ENCODE measurements around the gene BCAS3. TPM values are rescaled to one million over a fixed set of nuclear protein-coding genes. Genes with fewer than 3 reads are reported as not detected.
A peak's percentile ranks its signal among the peaks of the same experiment; 100 is the strongest.

BCAS3 gene
- total and polyA plus RNA-seq, 4 donors = 5.8 to 24.6 (median 10.1) TPM

DNA sequence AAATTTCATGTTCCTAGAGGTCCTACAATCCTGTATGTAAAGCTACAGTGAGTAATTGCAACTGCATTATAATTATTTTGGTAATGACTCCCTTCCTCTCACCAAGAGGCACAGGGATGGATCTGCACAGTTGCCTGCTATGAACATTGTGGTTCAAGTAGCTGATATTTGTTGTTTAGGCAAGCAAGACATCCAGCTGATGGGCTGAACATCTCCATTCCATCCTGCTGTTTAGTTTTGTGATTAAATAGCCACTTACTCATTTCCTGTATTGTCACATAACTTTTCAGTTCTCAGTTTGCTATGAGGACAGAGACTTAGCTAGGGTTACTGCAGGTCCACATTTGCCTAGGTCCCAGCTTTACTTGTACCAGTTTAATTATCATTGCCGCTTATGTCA is 540.8 kb downstream of the BCAS3 start:
- Histone ChIP-seq H3K36me3 (ENCODE audit: control insufficient read depth in 4 of 4, insufficient read depth in 3 of 4, low read depth in 1 of 4, low read length in 3 of 4) (no peaks in the 10 kb centered on the region), H3K9me3 (ENCODE audit: control insufficient read depth in 4 of 4, low read length in 3 of 4) (no peaks in the 10 kb centered on the region), H3K4me1 (ENCODE audit: control insufficient read depth in 4 of 4, insufficient read depth in 4 of 4, low read length in 3 of 4) (peaks cover 0 to 1% (median 0%) of the 10 kb centered on the region in 4 donors), H3K9ac (ENCODE audit: low read depth in 1 of 2, low read length in 2 of 2) (no peak overlapping the region), H3K27me3 (ENCODE audit: control insufficient read depth in 4 of 4, insufficient read depth in 4 of 4, low read length in 3 of 4) (no peaks in the 10 kb centered on the region), H3K4me3 (ENCODE audit: low read depth in 1 of 3, low read length in 3 of 3) (no peak overlapping the region), H3K27ac (ENCODE audit: low read depth in 1 of 2, low read length in 2 of 2) (peak overlapping the region; percentile 19 to 56)
- 95% methylated on average over 1 of the region's 1 CpG for WGBS
- TF ChIP-seq RXRA (IDR thresholded peaks at IDR 0.05) (no peak), SP1 (IDR thresholded peaks at IDR 0.05) (no peak), EGR1 (IDR thresholded peaks at IDR 0.05; ENCODE audit: low read depth in 2 of 2) (no peak), HNF4G (IDR thresholded peaks at IDR 0.05) (no peak), RAD21 (IDR thresholded peaks at IDR 0.05) (no peak), YY1 (IDR thresholded peaks at IDR 0.05) (no peak), GABPA (IDR thresholded peaks at IDR 0.05 in 1 of 2, conservative IDR thresholded peaks at IDR 0.05 in 1 of 2) (no peak), FOXA2 (IDR thresholded peaks at IDR 0.05) (no peak), NR2F2 (IDR thresholded peaks at IDR 0.05) (no peak), HNF4A (conservative IDR thresholded peaks at IDR 0.05) (no peak), ATF3 (IDR thresholded peaks at IDR 0.05) (no peak), CTCF (IDR thresholded peaks at IDR 0.05; ENCODE audit: low read depth, low read length, missing input control) (no peak), JUND (IDR thresholded peaks at IDR 0.05) (no peak), FOXA1 (IDR thresholded peaks at IDR 0.05) (no peak)
- TF ChIP-seq, protein P1, sequence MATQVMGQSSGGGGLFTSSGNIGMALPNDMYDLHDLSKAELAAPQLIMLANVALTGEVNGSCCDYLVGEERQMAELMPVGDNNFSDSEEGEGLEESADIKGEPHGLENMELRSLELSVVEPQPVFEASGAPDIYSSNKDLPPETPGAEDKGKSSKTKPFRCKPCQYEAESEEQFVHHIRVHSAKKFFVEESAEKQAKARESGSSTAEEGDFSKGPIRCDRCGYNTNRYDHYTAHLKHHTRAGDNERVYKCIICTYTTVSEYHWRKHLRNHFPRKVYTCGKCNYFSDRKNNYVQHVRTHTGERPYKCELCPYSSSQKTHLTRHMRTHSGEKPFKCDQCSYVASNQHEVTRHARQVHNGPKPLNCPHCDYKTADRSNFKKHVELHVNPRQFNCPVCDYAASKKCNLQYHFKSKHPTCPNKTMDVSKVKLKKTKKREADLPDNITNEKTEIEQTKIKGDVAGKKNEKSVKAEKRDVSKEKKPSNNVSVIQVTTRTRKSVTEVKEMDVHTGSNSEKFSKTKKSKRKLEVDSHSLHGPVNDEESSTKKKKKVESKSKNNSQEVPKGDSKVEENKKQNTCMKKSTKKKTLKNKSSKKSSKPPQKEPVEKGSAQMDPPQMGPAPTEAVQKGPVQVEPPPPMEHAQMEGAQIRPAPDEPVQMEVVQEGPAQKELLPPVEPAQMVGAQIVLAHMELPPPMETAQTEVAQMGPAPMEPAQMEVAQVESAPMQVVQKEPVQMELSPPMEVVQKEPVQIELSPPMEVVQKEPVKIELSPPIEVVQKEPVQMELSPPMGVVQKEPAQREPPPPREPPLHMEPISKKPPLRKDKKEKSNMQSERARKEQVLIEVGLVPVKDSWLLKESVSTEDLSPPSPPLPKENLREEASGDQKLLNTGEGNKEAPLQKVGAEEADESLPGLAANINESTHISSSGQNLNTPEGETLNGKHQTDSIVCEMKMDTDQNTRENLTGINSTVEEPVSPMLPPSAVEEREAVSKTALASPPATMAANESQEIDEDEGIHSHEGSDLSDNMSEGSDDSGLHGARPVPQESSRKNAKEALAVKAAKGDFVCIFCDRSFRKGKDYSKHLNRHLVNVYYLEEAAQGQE (IDR thresholded peaks at IDR 0.05) = no peak
- TF ChIP-seq, protein P2, sequence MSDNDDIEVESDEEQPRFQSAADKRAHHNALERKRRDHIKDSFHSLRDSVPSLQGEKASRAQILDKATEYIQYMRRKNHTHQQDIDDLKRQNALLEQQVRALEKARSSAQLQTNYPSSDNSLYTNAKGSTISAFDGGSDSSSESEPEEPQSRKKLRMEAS (IDR thresholded peaks at IDR 0.05) = no peak
- DNase-seq (ENCODE audit: low spot score) = no peak

- no peaks in the 10 kb centered on the region for H3K27me3 ChIP-seq (ENCODE audit: control insufficient read depth in 4 of 4, insufficient read depth in 4 of 4, low read length in 3 of 4)
- no peaks in the 10 kb centered on the region for H3K9me3 ChIP-seq (ENCODE audit: control insufficient read depth in 4 of 4, low read length in 3 of 4)
- TF ChIP-seq RXRA (IDR thresholded peaks at IDR 0.05) = peak in 1 of 2 donors; percentile 19
- TF ChIP-seq HNF4G (IDR thresholded peaks at IDR 0.05) = no peak
- H3K9ac ChIP-seq (ENCODE audit: low read depth in 1 of 2, low read length in 2 of 2) = no peak overlapping the region
- H3K36me3 ChIP-seq (ENCODE audit: control insufficient read depth in 4 of 4, insufficient read depth in 3 of 4, low read depth in 1 of 4, low read length in 3 of 4) = no peaks in the 10 kb centered on the region
- H3K4me3 ChIP-seq (ENCODE audit: low read depth in 1 of 3, low read length in 3 of 3) = no peak overlapping the region
- peaks cover 0 to 1% (median 0%) of the 10 kb centered on the region in 4 donors for H3K4me1 ChIP-seq (ENCODE audit: control insufficient read depth in 4 of 4, insufficient read depth in 4 of 4, low read length in 3 of 4)
- WGBS = 89% methylated on average over 3 of the region's 3 CpGs
- DNase-seq (ENCODE audit: low spot score) = no peak
- peak overlapping the region in 1 of 2 donors; percentile 2 for H3K27ac ChIP-seq (ENCODE audit: low read depth in 1 of 2, low read length in 2 of 2)
Observed at GRCh38 chr17:61219460-61219859, 541.8 kb downstream of the BCAS3 start.
